OCI-LY1 (cell line): Measurements from ENCODE around the gene UCP2.

ENCODE experiments used
- H2AFZ ChIP-seq: fragments of 200-600 bp; sonication (generic), shearing (Covaris generic); 2 replicates; pipeline ENCODE4 v1.6.0; 2014; ENCODE audit warnings: antibody characterized with exemption, mild to moderate bottlenecking, low read length
- H3F3A ChIP-seq: fragments of 200-600 bp; sonication (generic), shearing (Covaris generic); 2 replicates; pipeline ENCODE4 v1.6.0; 2014; ENCODE audit warnings: mild to moderate bottlenecking, antibody characterized with exemption, low read length, moderate library complexity; ENCODE audit not compliant: insufficient read depth
- H3K27ac ChIP-seq: fragments of 200-600 bp; sonication (generic); 2 replicates; pipeline ENCODE4 v1.5.1; 2014; ENCODE audit warnings: low read length, mixed run types, mild to moderate bottlenecking, low read depth; ENCODE audit not compliant: poor library complexity, severe bottlenecking
- H3K27me3 ChIP-seq: fragments of 200-600 bp; sonication (generic); 2 replicates; pipeline ENCODE4 v1.6.0; 2014; ENCODE audit warnings: antibody characterized with exemption, mild to moderate bottlenecking, low read length, moderate library complexity; ENCODE audit not compliant: insufficient read depth
- H3K36me3 ChIP-seq: fragments of 200-600 bp; sonication (generic); 2 replicates; pipeline ENCODE4 v1.6.1; 2014; ENCODE audit warnings: mild to moderate bottlenecking, antibody characterized with exemption, low read length, moderate library complexity, mixed read lengths; ENCODE audit not compliant: insufficient read depth
- H3K4me1 ChIP-seq: fragments of 200-600 bp; sonication (generic); 2 replicates; pipeline ENCODE4 v1.5.1; 2014; ENCODE audit warnings: mild to moderate bottlenecking, low read length, moderate library complexity; ENCODE audit not compliant: insufficient read depth, severe bottlenecking
- H3K4me2 ChIP-seq: fragments of 200-600 bp; sonication (generic), shearing (Covaris generic); 2 replicates; pipeline ENCODE4 v1.6.1; 2014; ENCODE audit warnings: low read length
- H3K4me3 ChIP-seq: fragments of 200-600 bp; sonication (generic); 2 replicates; pipeline ENCODE4 v1.5.1; 2014; ENCODE audit warnings: low read length, low read depth, mild to moderate bottlenecking, mixed read lengths; ENCODE audit not compliant: poor library complexity, severe bottlenecking
- H3K79me2 ChIP-seq: fragments of 200-600 bp; shearing (Covaris generic); 2 replicates; pipeline ENCODE4 v1.6.1; 2016; ENCODE audit warnings: mixed run types, low read length, mixed read lengths; ENCODE audit not compliant: insufficient read depth
- H3K9ac ChIP-seq: fragments of 200-600 bp; sonication (generic), shearing (Covaris generic); 2 replicates; pipeline ENCODE4 v1.6.1; 2014; ENCODE audit warnings: mild to moderate bottlenecking, low read length, mixed read lengths
- H3K9me2 ChIP-seq: fragments of 200-600 bp; sonication (generic), shearing (Covaris generic); 2 replicates; pipeline ENCODE4 v1.6.1; 2014; ENCODE audit warnings: low read depth, mild to moderate bottlenecking, low read length, mixed read lengths
- H3K9me3 ChIP-seq: fragments of 200-600 bp; shearing (Covaris generic); 2 replicates; pipeline ENCODE4 v1.6.1; 2014; ENCODE audit warnings: low read length, mixed read lengths
- H4K20me1 ChIP-seq: fragments of 200-600 bp; sonication (generic), shearing (Covaris generic); 2 replicates; pipeline ENCODE4 v1.6.0; 2016; ENCODE audit warnings: mild to moderate bottlenecking, low read length; ENCODE audit not compliant: insufficient read depth
- CTCF ChIP-seq: fragments of 200-600 bp; sonication (generic), shearing (Covaris generic); IDR thresholded peaks from 2 replicates; pipeline ENCODE4 v1.5.1; 2017; ENCODE audit warnings: mild to moderate bottlenecking, antibody characterized with exemption, low read length, moderate library complexity, mixed read lengths
- EZH2 ChIP-seq: fragments of 200-600 bp; sonication (generic), shearing (Covaris generic); IDR thresholded peaks from 2 replicates; pipeline ENCODE4 v1.8.0; 2017; ENCODE audit warnings: borderline replicate concordance, mixed run types, mild to moderate bottlenecking, antibody characterized with exemption, low read length, moderate library complexity, mixed read lengths

UCP2 gene

DNA sequence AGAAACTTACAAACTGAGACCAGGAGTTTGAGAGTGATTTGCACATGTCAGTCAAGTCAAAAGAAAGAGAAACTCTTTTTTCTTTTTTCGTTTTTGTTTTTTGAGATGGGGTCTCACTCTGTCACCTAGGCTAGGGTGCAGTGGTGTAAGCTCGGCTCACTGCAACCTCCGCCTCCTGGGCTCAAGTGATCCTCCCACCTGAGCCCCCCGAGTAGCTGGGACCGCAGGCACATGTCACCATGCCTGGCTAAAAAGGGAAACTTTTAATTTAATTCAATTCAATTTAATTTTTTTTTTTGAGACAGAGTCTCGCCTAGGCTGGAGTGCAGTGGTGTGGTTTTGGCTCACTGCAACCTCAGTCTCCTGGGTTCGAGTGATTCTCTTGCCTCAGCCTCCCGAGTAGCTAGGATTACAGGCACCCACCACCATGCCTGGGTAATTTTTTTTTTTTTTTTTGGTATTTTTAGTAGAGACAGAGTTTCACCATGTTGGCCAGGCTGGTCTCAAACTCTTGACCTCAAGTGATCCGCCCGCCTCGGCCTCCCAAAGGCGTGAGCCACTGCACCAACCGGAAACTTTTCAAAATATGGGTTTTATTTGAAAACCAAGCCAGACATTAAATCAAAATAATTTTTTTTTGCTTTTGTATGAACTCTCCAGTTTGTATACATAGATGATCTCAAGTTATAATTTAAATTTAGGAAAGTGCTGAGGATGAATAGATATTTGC, 16.4 kb upstream of the UCP2 start:
- H3K9me3 ChIP-seq, result no peaks in the 10 kb centered on the region
- TF ChIP-seq EZH2 (no peak), CTCF (no peak)
- H3K4me1 ChIP-seq, result peaks cover 62% of the 10 kb centered on the region
- no peak overlapping the region for H3K4me2 ChIP-seq
- H3K4me3 ChIP-seq, result no peak overlapping the region
- H3K79me2 ChIP-seq, result no peaks in the 10 kb centered on the region
- H3K36me3 ChIP-seq, result no peaks in the 10 kb centered on the region
- no peak overlapping the region for H2AFZ ChIP-seq
- H4K20me1 ChIP-seq, result no peaks in the 10 kb centered on the region
- H3K9me2 ChIP-seq, result no peaks in the 10 kb centered on the region
- peak overlapping the region; percentile 98 for H3K27ac ChIP-seq
- peaks cover 23% of the 10 kb centered on the region for H3F3A ChIP-seq
- H3K9ac ChIP-seq, result no peak overlapping the region
- H3K27me3 ChIP-seq, result no peaks in the 10 kb centered on the region

- peak overlapping the region; percentile 98 for H3K27ac ChIP-seq
- no peak overlapping the region for H2AFZ ChIP-seq
- peaks cover 79% of the 10 kb centered on the region for H3K4me1 ChIP-seq
- no peak overlapping the region; the same call in 1 of the 2 replicates for H3K9ac ChIP-seq
- TF ChIP-seq EZH2, result no peak
- TF ChIP-seq CTCF, result peak; percentile 31; the same call in 1 of the 2 replicates
- peaks cover 23% of the 10 kb centered on the region for H3F3A ChIP-seq
- no peaks in the 10 kb centered on the region for H3K79me2 ChIP-seq
- no peaks in the 10 kb centered on the region for H3K9me2 ChIP-seq
- no peaks in the 10 kb centered on the region for H3K36me3 ChIP-seq
- peak overlapping the region; percentile 51 for H3K4me2 ChIP-seq
- H3K9me3 ChIP-seq, result no peaks in the 10 kb centered on the region
- no peaks in the 10 kb centered on the region for H3K27me3 ChIP-seq
- no peaks in the 10 kb centered on the region for H4K20me1 ChIP-seq
- H3K4me3 ChIP-seq, result peak overlapping the region; percentile 21
Measured at GRCh38 chr11:73997120-73997770, 14.6 kb upstream of the UCP2 start.

- no peaks in the 10 kb centered on the region for H3K79me2 ChIP-seq
- peaks cover 89% of the 10 kb centered on the region for H3K4me1 ChIP-seq
- H3F3A ChIP-seq, result peaks cover 27% of the 10 kb centered on the region
- peak overlapping the region; percentile 39; the same call in 1 of the 2 replicates for H3K9ac ChIP-seq
- H3K36me3 ChIP-seq, result no peaks in the 10 kb centered on the region
- no peaks in the 10 kb centered on the region for H4K20me1 ChIP-seq
- no peaks in the 10 kb centered on the region for H3K9me3 ChIP-seq
- TF ChIP-seq EZH2 (no peak), CTCF (no peak)
- no peaks in the 10 kb centered on the region for H3K27me3 ChIP-seq
- peak overlapping the region; percentile 98 for H3K27ac ChIP-seq
- H3K9me2 ChIP-seq, result no peaks in the 10 kb centered on the region
- no peak overlapping the region for H3K4me3 ChIP-seq
- H3K4me2 ChIP-seq, result peak overlapping the region; percentile 51
- no peak overlapping the region for H2AFZ ChIP-seq
Measured at GRCh38 chr11:73996161-73996747, 13.6 kb upstream of the UCP2 start.
